HepG2 (cell line): ENCODE data around the gene SUPV3L1. TPM values are rescaled to one million over a fixed set of nuclear protein-coding genes. Genes with fewer than 3 reads are reported as not detected.

Source experiments
- ATAC-seq: fragments of 200-7000 bp; cut with Tn5 transposase; 3 replicates; pipeline ENCODE4 v1.9.1; 2020; ENCODE audit warnings: mild to moderate bottlenecking, moderate library complexity
- BruUV-seq: library from RNA; stranded (reverse); fragments of 400-500 nt; replicated peaks from 2 replicates; lab custom pipeline; 2021; lab: Mats Ljungman, UMichigan
- CTCF ChIA-PET: fragments of 300-600 bp; formaldehyde crosslinking; extraction: SDS; loops from one replicate; lab custom pipeline; 2021; ENCODE audit warnings: low total read pairs, inconsistent platforms, low intra/inter-chr PET ratio; lab: Yijun Ruan, JAX
- POLR2A ChIA-PET: fragments of 350-600 bp; sonication (Branson Sonifier 250); formaldehyde crosslinking; loops from one replicate; lab custom pipeline; 2020; ENCODE audit warnings: antibody characterized with exemption, inconsistent platforms; lab: Yijun Ruan, JAX
- DNase-seq: peaks from one replicate; pipeline ENCODE4 v3.0.0-alpha.2; 2015; ENCODE audit warnings: low spot score
- FAIRE-seq: peaks from 3 replicates; lab custom pipeline; 2011; peaks lifted over from hg19 to GRCh38; lab: Jason Lieb, UNC
- H2AFZ ChIP-seq: one replicate; pipeline ENCODE4 v1.6.1; 2011; ENCODE audit warnings: low read length, inconsistent platforms
- H3K27ac ChIP-seq: fragments of 300-600 bp; 3 replicates; pipeline ENCODE4 v1.8.0; 2011; ENCODE audit warnings: mixed run types, mild to moderate bottlenecking, mixed read lengths, low read length, inconsistent platforms; ENCODE audit not compliant: insufficient read depth; ENCODE audit errors: extremely low read length
- H3K27me3 ChIP-seq, 2 experiments: fragments of 200-600 bp in 1 of 2; 2 replicates in 1 of 2; 3 replicates in 1 of 2; pipeline versions ENCODE4 v1.6.0 to v1.8.0; 2011; ENCODE audit warnings: low read length in 2 of 2, mild to moderate bottlenecking in 2 of 2, moderate library complexity in 2 of 2, inconsistent platforms in 1 of 2; ENCODE audit not compliant: insufficient read depth in 2 of 2, control insufficient read depth in 1 of 2
- H3K36me3 ChIP-seq, 2 experiments: fragments of 200-600 bp in 1 of 2; replicated peaks in 1 of 2; 2 replicates in 1 of 2; 3 replicates in 1 of 2; pipeline versions ENCODE4 v1.5.1 to v1.8.0; 2011; ENCODE audit warnings: low read length in 2 of 2, inconsistent platforms in 1 of 2; ENCODE audit not compliant: insufficient read depth in 2 of 2, control insufficient read depth in 1 of 2
- H3K4me1 ChIP-seq: 2 replicates; pipeline ENCODE4 v1.5.1; 2012; ENCODE audit warnings: low read length, inconsistent platforms; ENCODE audit not compliant: insufficient read depth
- H3K4me2 ChIP-seq: 2 replicates; pipeline ENCODE4 v1.6.0; 2011; ENCODE audit warnings: low read depth, low read length, inconsistent platforms
- H3K4me3 ChIP-seq, 3 experiments: fragments of 200-600 bp in 1 of 3; sonication (generic), shearing (Covaris generic) in 1 of 3; replicated peaks in 1 of 3; 2 replicates each; pipeline ENCODE4 v1.5.1; 2011 to 2016; ENCODE audit warnings: low read length in 3 of 3, inconsistent platforms in 2 of 3, low read depth in 2 of 3, mild to moderate bottlenecking in 2 of 3, control low read depth in 1 of 3, mixed read lengths in 1 of 3; ENCODE audit not compliant: insufficient read depth in 1 of 3
- H3K79me2 ChIP-seq: one replicate; pipeline ENCODE4 v1.6.1; 2011; ENCODE audit warnings: low read length, inconsistent platforms; ENCODE audit not compliant: insufficient read depth
- H3K9ac ChIP-seq: 2 replicates; pipeline ENCODE4 v1.6.0; 2011; ENCODE audit warnings: mild to moderate bottlenecking, low read depth, low read length, inconsistent platforms; ENCODE audit not compliant: insufficient read depth
- H3K9me3 ChIP-seq: 2 replicates; pipeline ENCODE4 v1.5.1; 2012; ENCODE audit warnings: mild to moderate bottlenecking, low read length
- H4K20me1 ChIP-seq: 2 replicates; pipeline ENCODE4 v1.6.0; 2011; ENCODE audit warnings: inconsistent platforms, mild to moderate bottlenecking, low read length, moderate library complexity; ENCODE audit not compliant: insufficient read depth
- GATAD2A ChIP-seq: IDR thresholded peaks from 2 replicates; pipeline ENCODE4 v1.6.1; 2016
- HNRNPL ChIP-seq: fragments of 200-400 bp; formaldehyde crosslinking; IDR thresholded peaks from 2 replicates; pipeline ENCODE4 v1.6.1; 2017; ENCODE audit warnings: mild to moderate bottlenecking, low read depth, low read length
- JARID2 ChIP-seq: sonication (generic); formaldehyde crosslinking; IDR thresholded peaks from 2 replicates; pipeline ENCODE4 v1.8.1; 2023; ENCODE audit warnings: missing genetic modification reagents, inconsistent platforms; ENCODE audit not compliant: insufficient replicate concordance
- MED8 ChIP-seq: sonication (generic); formaldehyde crosslinking; IDR thresholded peaks from 2 replicates; pipeline ENCODE4 v1.8.1; 2023; ENCODE audit warnings: mild to moderate bottlenecking, missing genetic modification reagents; ENCODE audit not compliant: insufficient replicate concordance
- NKX3-1 ChIP-seq: sonication (generic); formaldehyde crosslinking; IDR thresholded peaks from 2 replicates; pipeline ENCODE4 v1.5.0; 2020; ENCODE audit warnings: missing genetic modification reagents
- PRMT3 ChIP-seq: sonication (generic); formaldehyde crosslinking; IDR thresholded peaks from 2 replicates; pipeline ENCODE4 v1.8.1; 2022; ENCODE audit warnings: low read depth, mild to moderate bottlenecking, moderate library complexity, missing genetic modification reagents, borderline replicate concordance
- ZIK1 ChIP-seq: sonication (generic); formaldehyde crosslinking; IDR thresholded peaks from 2 replicates; pipeline ENCODE4 v1.5.0; 2020; ENCODE audit warnings: mild to moderate bottlenecking, low read depth, missing genetic modification reagents, borderline replicate concordance
- ZKSCAN5 ChIP-seq: sonication (generic); formaldehyde crosslinking; IDR thresholded peaks from 2 replicates; pipeline ENCODE4 v1.5.1; 2020; ENCODE audit warnings: mild to moderate bottlenecking, missing genetic modification reagents
- ZNF230 ChIP-seq: sonication (generic); formaldehyde crosslinking; IDR thresholded peaks from 2 replicates; pipeline ENCODE4 v1.4.0; 2020; ENCODE audit warnings: mild to moderate bottlenecking, missing genetic modification reagents
- ZNF552 ChIP-seq: sonication (generic); formaldehyde crosslinking; IDR thresholded peaks from 2 replicates; pipeline ENCODE4 v1.9.0; 2022; ENCODE audit warnings: missing genetic modification reagents, mild to moderate bottlenecking, borderline replicate concordance
- ZNF616 ChIP-seq: sonication (generic); formaldehyde crosslinking; IDR thresholded peaks from 2 replicates; pipeline ENCODE4 v1.5.0; 2020; ENCODE audit warnings: low read depth, mild to moderate bottlenecking, missing genetic modification reagents
- WGBS: methylation state at CpG from one replicate; pipeline ENCODE4 v1.1.6; 2017; ENCODE audit warnings: low lambda C conversion rate; 5-methylcytosine and 5-hydroxymethylcytosine counted together
- in situ Hi-C: cut with HindIII; loops from 2 replicates; pipeline ENCODE4 v1.10.0; 2017; ENCODE audit warnings: low pct_unique_long_range_greater_than_20kb; ENCODE audit not compliant: extremely low pct_ligation_motif_present
- intact Hi-C: fragments of 100-400 bp; cut with micrococcal nuclease; formaldehyde crosslinking; loops from one replicate; pipeline ENCODE4 v1.10.0; 2022; ENCODE audit not compliant: unreplicated experiment
- polyA plus RNA-seq, 8 experiments: library from polyadenylated mRNA; depleted of rRNA in 3 of 8; stranded (reverse) in 7 of 8; unstranded in 1 of 8; fragments of >200 nt; fragmentation: Illumina TruSeq in 4 of 8; extraction: Trizol in 4 of 8; gene quantifications; 2 replicates each; pipeline versions ENCODE4 v1.2.1 to v1.2.3, GENCODE V29; 2011 to 2016; ENCODE audit warnings: low read depth in 4 of 8, missing spikeins in 1 of 8, mixed read lengths in 1 of 8; ENCODE audit not compliant: insufficient read depth in 1 of 8
- total RNA-seq, 5 experiments: library from RNA; depleted of rRNA; stranded (reverse); fragments of >200 nt; fragmentation: Illumina TruSeq; extraction: Trizol; gene quantifications; 2 replicates each; pipeline ENCODE4 v1.2.3, GENCODE V29; 2016; ENCODE audit warnings: low read depth in 1 of 5
- TF ChIP-seq, protein P1 (sequence below): sonication (generic); formaldehyde crosslinking; IDR thresholded peaks from 2 replicates; pipeline ENCODE4 v1.5.0; 2020; ENCODE audit warnings: mild to moderate bottlenecking, missing genetic modification reagents, moderate library complexity

SUPV3L1 gene
- total and polyA plus RNA-seq, 2 of the 13 experiments (the other 11 are each of a cell fraction or from before 2014, with no cell fraction given): 28.8 to 45.7 TPM

DNA sequence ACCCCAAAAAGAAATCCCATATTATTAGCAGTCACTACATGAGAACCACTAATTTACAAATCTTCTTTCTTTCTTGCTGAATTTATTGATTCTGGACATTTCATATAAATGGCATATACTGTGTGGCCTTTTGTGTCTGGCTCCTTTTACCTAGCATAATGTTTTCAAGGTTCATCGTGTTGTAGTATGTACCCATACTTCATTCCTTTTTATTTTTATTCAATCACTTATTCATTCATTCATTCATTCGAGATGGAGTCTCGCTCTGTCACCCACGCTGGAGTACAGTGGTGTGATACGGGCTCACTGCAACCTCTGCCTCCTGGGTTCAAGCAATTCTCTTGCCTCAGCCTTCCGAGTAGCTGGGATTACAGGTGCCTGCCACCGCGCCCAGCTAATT, 34.2 kb upstream of the SUPV3L1 start:
- no peaks in the 10 kb centered on the region for H3K9me3 ChIP-seq
- H3K79me2 ChIP-seq: peaks cover 57% of the 10 kb centered on the region
- peaks cover 16% of the 10 kb centered on the region for H3K4me1 ChIP-seq
- ATAC-seq: no peak
- H2AFZ ChIP-seq: no peak overlapping the region
- 98% methylated on average over 8 of the region's 8 CpGs for WGBS
- no peak overlapping the region for H3K27ac ChIP-seq
- H3K9ac ChIP-seq: no peak overlapping the region
- no peak for DNase-seq
- peaks cover 0 to 1% of the 10 kb centered on the region in 2 experiments; a peak in 2 of 5 replicates for H3K36me3 ChIP-seq
- 0 out of 2 replicates have a peak, but pooled peaks cover 4% of the 10 kb centered on the region for H4K20me1 ChIP-seq
- TF ChIP-seq, protein P1, sequence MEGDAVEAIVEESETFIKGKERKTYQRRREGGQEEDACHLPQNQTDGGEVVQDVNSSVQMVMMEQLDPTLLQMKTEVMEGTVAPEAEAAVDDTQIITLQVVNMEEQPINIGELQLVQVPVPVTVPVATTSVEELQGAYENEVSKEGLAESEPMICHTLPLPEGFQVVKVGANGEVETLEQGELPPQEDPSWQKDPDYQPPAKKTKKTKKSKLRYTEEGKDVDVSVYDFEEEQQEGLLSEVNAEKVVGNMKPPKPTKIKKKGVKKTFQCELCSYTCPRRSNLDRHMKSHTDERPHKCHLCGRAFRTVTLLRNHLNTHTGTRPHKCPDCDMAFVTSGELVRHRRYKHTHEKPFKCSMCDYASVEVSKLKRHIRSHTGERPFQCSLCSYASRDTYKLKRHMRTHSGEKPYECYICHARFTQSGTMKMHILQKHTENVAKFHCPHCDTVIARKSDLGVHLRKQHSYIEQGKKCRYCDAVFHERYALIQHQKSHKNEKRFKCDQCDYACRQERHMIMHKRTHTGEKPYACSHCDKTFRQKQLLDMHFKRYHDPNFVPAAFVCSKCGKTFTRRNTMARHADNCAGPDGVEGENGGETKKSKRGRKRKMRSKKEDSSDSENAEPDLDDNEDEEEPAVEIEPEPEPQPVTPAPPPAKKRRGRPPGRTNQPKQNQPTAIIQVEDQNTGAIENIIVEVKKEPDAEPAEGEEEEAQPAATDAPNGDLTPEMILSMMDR (CRISPR knock-in tag): no peak
- TF ChIP-seq ZNF616 (CRISPR knock-in tag): no peak
- no peak for TF ChIP-seq ZNF230 (CRISPR knock-in tag)
- no peak for TF ChIP-seq ZNF552
- no peak for TF ChIP-seq ZIK1 (CRISPR knock-in tag)
- TF ChIP-seq GATAD2A (CRISPR knock-in tag): no peak
- no peak for TF ChIP-seq MED8 (CRISPR knock-in tag)
- no peak for TF ChIP-seq NKX3-1 (CRISPR knock-in tag)
- TF ChIP-seq HNRNPL: no peak
- TF ChIP-seq JARID2: no peak
- TF ChIP-seq ZKSCAN5: no peak
- no peak for TF ChIP-seq PRMT3 (CRISPR knock-in tag)
- TF ChIP-seq, all 625 proteins: peak for 0
- in situ Hi-C loops (no loop called here), intact Hi-C loops (no loop called here)
- no TSS peak for BruUV-seq
- no peak overlapping the region for H3K4me3 ChIP-seq
- ChIA-PET CTCF (no interaction called here), POLR2A (no interaction called here)
- FAIRE-seq: no peak
- no peak overlapping the region for H3K4me2 ChIP-seq
- no peaks in the 10 kb centered on the region for H3K27me3 ChIP-seq
